ENCODE results near the gene OR2T35.

- TF ChIP-seq CTCF (IDR thresholded peaks at IDR 0.05; ENCODE audit: insufficient read depth, low read depth, low read length) (no peak), EZH2 (IDR thresholded peaks at IDR 0.05; ENCODE audit: insufficient read depth, low read length) (no peak)
These were observed 13.6 kb downstream of the OR2T35 start for GRCh38 chr1:248631354-248632008.
